Naive B cell (primary cell): ENCODE data around the gene APBB2. TPM values are rescaled to one million over a fixed set of nuclear protein-coding genes. Genes with fewer than 3 reads are reported as not detected.

Experiments
- ATAC-seq, 2 donors: fragments of 150-1000 bp; cut with Tn5 transposase; 2 replicates each; pipeline ENCODE4 v1.10.0; 2021; ENCODE audit warnings: low read depth in 2 of 2, mild to moderate bottlenecking in 2 of 2, moderate library complexity in 2 of 2
- DNase-seq: peaks from one replicate; pipeline ENCODE4 v3.0.0; 2022
- H3K27ac Mint-ChIP-seq, 6 donors: one replicate each; pipeline ENCODE4 v1.8.0; 2020 to 2022; ENCODE audit warnings: mild to moderate bottlenecking in 6 of 6, mixed read lengths in 6 of 6, moderate library complexity in 5 of 6, inconsistent platforms in 2 of 6
- H3K27me3 Mint-ChIP-seq, 3 donors: one replicate each; pipeline ENCODE4 v1.8.0; 2021 to 2022; ENCODE audit warnings: mixed read lengths in 3 of 3, mild to moderate bottlenecking in 1 of 3
- H3K36me3 Mint-ChIP-seq, 2 donors: one replicate each; pipeline ENCODE4 v1.8.0; 2020 to 2022; ENCODE audit warnings: mixed read lengths in 2 of 2, inconsistent platforms in 1 of 2, mild to moderate bottlenecking in 1 of 2
- H3K4me1 Mint-ChIP-seq, 3 donors: one replicate each; pipeline ENCODE4 v1.8.0; 2020 to 2022; ENCODE audit warnings: mixed read lengths in 3 of 3, inconsistent platforms in 1 of 3, mild to moderate bottlenecking in 1 of 3, moderate library complexity in 1 of 3
- H3K4me3 Mint-ChIP-seq, 8 donors: one replicate each; pipeline ENCODE4 v1.8.0; 2020 to 2022; ENCODE audit warnings: mild to moderate bottlenecking in 8 of 8, mixed read lengths in 8 of 8, moderate library complexity in 8 of 8, inconsistent platforms in 2 of 8
- H3K9me3 Mint-ChIP-seq, 7 donors: one replicate each; pipeline ENCODE4 v1.8.0; 2020 to 2022; ENCODE audit warnings: mixed read lengths in 7 of 7, mild to moderate bottlenecking in 5 of 7, inconsistent platforms in 2 of 7, moderate library complexity in 1 of 7
- polyA plus RNA-seq, 6 donors: library from polyadenylated mRNA; unstranded; fragments of 300-500 nt; fragmentation: Illumina TruSeq; gene quantifications; one replicate each; pipeline ENCODE4 v1.2.3, GENCODE V29; 2021; ENCODE audit warnings: low read depth in 6 of 6

The APBB2 gene
- polyA plus RNA-seq, 6 donors from 2014 or later: 8.6 to 23.5 (median 15.7) TPM

- Mint-ChIP-seq H3K36me3 (no peaks in the 10 kb centered on the region), H3K4me3 (no peak overlapping the region), H3K27me3 (peaks cover 0 to 4% (median 0%) of the 10 kb centered on the region in 3 donors), H3K4me1 (no peaks in the 10 kb centered on the region), H3K27ac (no peak overlapping the region), H3K9me3 (peaks cover 0 to 11% (median 0%) of the 10 kb centered on the region in 7 donors)
- DNase-seq: no peak
- ATAC-seq: no peak
Observed at GRCh38 chr4:41145571-41146078, 68.7 kb downstream of the APBB2 start.

DNA sequence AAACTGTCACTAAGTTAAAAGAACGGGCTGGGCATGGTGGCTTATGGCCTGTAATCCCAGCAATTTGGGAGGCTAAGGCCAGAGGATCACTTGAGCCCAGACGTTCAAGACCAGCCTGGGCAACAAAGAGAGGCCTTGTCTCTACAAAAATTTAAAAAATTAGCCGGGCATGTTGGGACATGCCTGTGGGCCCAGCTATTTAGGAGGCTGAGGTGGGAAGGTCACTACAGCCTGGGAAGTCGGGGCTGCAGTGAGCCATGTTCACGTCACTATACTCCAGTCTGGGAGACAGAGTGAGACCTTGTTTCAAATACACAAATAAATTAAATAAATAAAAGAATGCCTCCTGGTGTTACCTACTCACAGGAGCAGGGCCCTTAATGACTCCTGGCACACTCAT, 69.5 kb downstream of the APBB2 start:
- H3K4me3 Mint-ChIP-seq: peak overlapping the region in 1 of 8 donors; percentile 35
- H3K27me3 Mint-ChIP-seq: no peaks in the 10 kb centered on the region
- ATAC-seq (no peak), DNase-seq (no peak)
- H3K27ac Mint-ChIP-seq: no peak overlapping the region
- H3K4me1 Mint-ChIP-seq: no peaks in the 10 kb centered on the region
- peaks cover 0 to 10% (median 0%) of the 10 kb centered on the region in 7 donors for H3K9me3 Mint-ChIP-seq
- no peaks in the 10 kb centered on the region for H3K36me3 Mint-ChIP-seq

GRCh38 chr4:41144040-41144379, 70.3 kb downstream of the APBB2 start:
- DNase-seq: no peak
- Mint-ChIP-seq H3K4me1 (no peaks in the 10 kb centered on the region), H3K27ac (no peak overlapping the region), H3K27me3 (no peaks in the 10 kb centered on the region), H3K4me3 (no peak overlapping the region), H3K36me3 (no peaks in the 10 kb centered on the region), H3K9me3 (peaks cover 0 to 7% (median 0%) of the 10 kb centered on the region in 7 donors)
- ATAC-seq: no peak

DNA sequence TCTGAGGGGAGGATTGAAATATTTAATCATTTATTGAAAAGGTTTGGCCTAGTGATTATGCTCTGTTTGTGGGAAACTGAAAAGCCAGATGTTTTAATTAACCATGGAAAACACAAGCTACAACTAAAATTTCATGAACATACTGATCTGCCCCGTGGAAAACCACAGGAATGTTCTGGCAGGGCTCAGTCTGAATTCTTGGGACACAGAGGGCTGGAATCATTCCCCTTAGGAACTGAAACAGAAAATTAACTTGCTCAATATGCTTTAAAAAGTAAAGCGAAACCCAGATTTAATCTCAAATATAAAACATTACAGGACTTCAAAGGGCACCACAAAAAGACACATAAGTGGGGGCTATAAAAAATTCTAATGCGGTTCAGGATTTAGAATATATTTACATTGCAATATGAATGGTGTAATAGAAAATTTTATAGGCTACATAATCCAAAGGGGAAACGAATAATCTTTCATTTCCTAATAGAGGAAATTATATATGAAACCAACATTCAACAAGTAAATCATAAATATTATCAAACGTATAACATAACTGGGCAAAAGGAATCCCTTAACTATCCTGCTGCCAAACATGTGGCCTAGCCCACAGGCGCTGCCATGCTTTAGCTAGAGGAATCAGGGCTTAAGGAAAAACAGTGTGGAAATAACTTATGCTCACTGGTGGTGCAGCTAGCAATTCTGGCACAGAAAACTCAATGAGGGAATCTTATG, 70.9 kb downstream of the APBB2 start:
- H3K27me3 Mint-ChIP-seq: no peaks in the 10 kb centered on the region
- no peaks in the 10 kb centered on the region for H3K4me1 Mint-ChIP-seq
- ATAC-seq (no peak), DNase-seq (no peak)
- H3K36me3 Mint-ChIP-seq: no peaks in the 10 kb centered on the region
- no peak overlapping the region for H3K27ac Mint-ChIP-seq
- H3K4me3 Mint-ChIP-seq: no peak overlapping the region
- H3K9me3 Mint-ChIP-seq: peaks cover 0 to 6% (median 0%) of the 10 kb centered on the region in 7 donors

- no peaks in the 10 kb centered on the region for H3K36me3 Mint-ChIP-seq
- ATAC-seq (no peak), DNase-seq (no peak)
- no peaks in the 10 kb centered on the region for H3K4me1 Mint-ChIP-seq
- H3K27ac Mint-ChIP-seq: no peak overlapping the region
- peaks cover 0 to 3% (median 0%) of the 10 kb centered on the region in 7 donors for H3K9me3 Mint-ChIP-seq
- H3K27me3 Mint-ChIP-seq: no peaks in the 10 kb centered on the region
- no peak overlapping the region for H3K4me3 Mint-ChIP-seq
Observed at GRCh38 chr4:41142376-41143310, 71.7 kb downstream of the APBB2 start.

GRCh38 chr4:41141900-41142299, 72.4 kb downstream of the APBB2 start:
- no peaks in the 10 kb centered on the region for H3K4me1 Mint-ChIP-seq
- no peak for ATAC-seq
- peaks cover 0 to 3% (median 0%) of the 10 kb centered on the region in 7 donors for H3K9me3 Mint-ChIP-seq
- DNase-seq: no peak
- H3K27me3 Mint-ChIP-seq: no peaks in the 10 kb centered on the region
- peak overlapping the region in 1 of 6 donors; percentile 15 for H3K27ac Mint-ChIP-seq
- no peaks in the 10 kb centered on the region for H3K36me3 Mint-ChIP-seq
- no peak overlapping the region for H3K4me3 Mint-ChIP-seq

- ATAC-seq (no peak), DNase-seq (no peak)
- Mint-ChIP-seq H3K36me3 (no peaks in the 10 kb centered on the region), H3K4me1 (no peaks in the 10 kb centered on the region), H3K4me3 (no peak overlapping the region), H3K9me3 (peaks cover 0 to 3% (median 0%) of the 10 kb centered on the region in 7 donors), H3K27ac (no peak overlapping the region), H3K27me3 (no peaks in the 10 kb centered on the region)
Observed at GRCh38 chr4:41140410-41140809, 73.9 kb downstream of the APBB2 start.

GRCh38 chr4:41137879-41138278, 76.5 kb downstream of the APBB2 start:
- H3K36me3 Mint-ChIP-seq: no peaks in the 10 kb centered on the region
- DNase-seq (no peak), ATAC-seq (no peak)
- no peak overlapping the region for H3K4me3 Mint-ChIP-seq
- no peaks in the 10 kb centered on the region for H3K27me3 Mint-ChIP-seq
- H3K27ac Mint-ChIP-seq: no peak overlapping the region
- no peaks in the 10 kb centered on the region for H3K4me1 Mint-ChIP-seq
- H3K9me3 Mint-ChIP-seq: peaks cover 0 to 2% (median 0%) of the 10 kb centered on the region in 7 donors

DNA sequence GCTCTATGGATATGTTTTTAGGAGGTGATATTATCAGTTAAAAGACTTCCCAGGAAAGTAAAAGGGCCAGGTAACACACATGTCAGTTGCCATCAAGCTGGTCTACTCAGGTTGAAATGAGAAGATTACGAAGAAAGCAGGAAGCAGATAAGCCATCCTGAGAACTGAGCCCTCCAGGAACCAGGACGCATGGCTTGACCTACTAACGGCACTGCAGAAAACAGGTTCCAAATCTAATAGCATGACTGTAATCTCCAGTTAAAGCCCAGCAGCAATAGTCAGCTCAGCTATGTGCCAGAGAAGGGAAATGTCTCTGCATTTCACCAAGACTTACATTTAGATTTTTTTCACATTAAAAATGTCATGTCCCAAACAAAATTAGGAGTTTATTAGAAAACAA, 77.9 kb downstream of the APBB2 start:
- no peak overlapping the region for H3K27ac Mint-ChIP-seq
- no peaks in the 10 kb centered on the region for H3K36me3 Mint-ChIP-seq
- DNase-seq (no peak), ATAC-seq (no peak)
- H3K27me3 Mint-ChIP-seq: no peaks in the 10 kb centered on the region
- peaks cover 0 to 2% (median 0%) of the 10 kb centered on the region in 7 donors for H3K9me3 Mint-ChIP-seq
- H3K4me1 Mint-ChIP-seq: no peaks in the 10 kb centered on the region
- H3K4me3 Mint-ChIP-seq: no peak overlapping the region

DNA sequence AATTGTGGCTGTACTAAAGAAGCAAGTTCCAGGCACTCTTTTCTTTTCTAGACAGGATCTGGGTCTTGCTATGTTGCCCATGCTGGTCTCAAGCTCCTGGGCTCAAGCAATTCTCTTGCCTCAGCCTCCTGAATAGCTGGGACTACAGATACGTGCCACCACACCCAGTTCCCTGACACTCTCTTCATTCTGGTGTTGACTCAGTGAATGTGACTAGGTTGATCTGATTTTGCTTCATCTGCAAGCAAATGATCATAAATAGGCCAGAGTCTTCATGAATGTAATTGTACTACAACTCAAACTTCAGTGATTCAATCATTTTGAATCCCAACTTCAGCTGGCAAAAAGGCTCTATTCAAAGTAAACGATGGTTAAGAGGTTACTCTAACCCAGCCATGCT, 78.5 kb downstream of the APBB2 start:
- Mint-ChIP-seq H3K36me3 (no peaks in the 10 kb centered on the region), H3K27me3 (no peaks in the 10 kb centered on the region), H3K9me3 (peaks cover 0 to 2% (median 0%) of the 10 kb centered on the region in 7 donors), H3K27ac (no peak overlapping the region), H3K4me1 (no peaks in the 10 kb centered on the region), H3K4me3 (no peak overlapping the region)
- DNase-seq (no peak), ATAC-seq (no peak)

DNA sequence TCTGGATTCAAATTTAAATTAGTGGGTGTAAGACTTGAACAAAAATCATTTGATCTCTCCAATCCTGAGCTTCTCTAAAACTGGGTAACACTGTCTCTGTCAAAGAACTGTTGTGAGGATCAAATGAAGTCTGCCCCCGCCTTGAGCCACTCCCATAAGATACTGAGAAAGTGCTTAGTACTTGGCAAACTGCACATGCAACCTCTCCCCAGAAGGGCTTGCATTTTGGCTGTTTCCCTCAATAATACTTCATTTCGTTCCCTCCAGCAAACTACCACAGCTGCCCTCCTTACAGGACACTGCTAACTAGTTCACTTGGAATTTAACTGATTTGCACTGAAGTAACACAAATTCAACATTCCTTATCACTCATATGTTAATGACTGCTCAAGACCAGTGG, 79.8 kb downstream of the APBB2 start:
- no peaks in the 10 kb centered on the region for H3K4me1 Mint-ChIP-seq
- ATAC-seq (no peak), DNase-seq (no peak)
- no peaks in the 10 kb centered on the region for H3K36me3 Mint-ChIP-seq
- no peaks in the 10 kb centered on the region for H3K27me3 Mint-ChIP-seq
- H3K4me3 Mint-ChIP-seq: no peak overlapping the region
- no peak overlapping the region for H3K27ac Mint-ChIP-seq
- peaks cover 0 to 2% (median 0%) of the 10 kb centered on the region in 7 donors for H3K9me3 Mint-ChIP-seq

DNA sequence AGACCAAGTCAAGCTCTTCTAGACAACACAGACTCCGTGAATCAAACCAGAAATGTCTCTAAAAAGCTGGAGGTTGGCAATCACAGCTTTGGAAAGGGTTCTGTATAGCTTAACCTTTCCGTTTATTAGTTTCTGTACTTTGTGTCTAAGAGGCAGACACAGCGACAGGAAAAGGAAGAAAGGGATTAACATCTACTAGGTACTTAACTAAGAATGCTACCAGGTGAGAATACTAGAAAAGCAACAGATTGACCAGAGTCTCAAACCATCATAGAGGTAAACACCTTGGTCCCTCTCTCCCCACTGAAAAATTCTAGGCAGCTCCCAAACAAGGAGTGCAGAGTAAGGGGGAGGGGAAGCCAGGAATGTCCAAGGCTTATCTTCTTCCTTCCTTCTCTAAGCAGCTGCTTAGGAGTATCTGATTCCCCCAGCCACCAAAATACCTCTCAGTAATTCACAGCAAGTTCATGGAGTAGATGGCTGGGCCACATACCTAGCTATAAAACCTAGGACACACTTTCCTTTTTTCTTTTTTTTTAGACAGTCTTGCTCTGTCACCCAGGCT, 80.8 kb downstream of the APBB2 start:
- Mint-ChIP-seq H3K9me3 (peaks cover 0 to 4% (median 0%) of the 10 kb centered on the region in 7 donors), H3K27ac (no peak overlapping the region), H3K4me1 (no peaks in the 10 kb centered on the region), H3K36me3 (no peaks in the 10 kb centered on the region), H3K27me3 (no peaks in the 10 kb centered on the region), H3K4me3 (no peak overlapping the region)
- ATAC-seq (no peak), DNase-seq (no peak)

GRCh38 chr4:41132055-41132683, 82.2 kb downstream of the APBB2 start:
- Mint-ChIP-seq H3K36me3 (no peaks in the 10 kb centered on the region), H3K27me3 (no peaks in the 10 kb centered on the region), H3K27ac (no peak overlapping the region), H3K9me3 (peaks cover 0 to 4% (median 0%) of the 10 kb centered on the region in 7 donors), H3K4me1 (no peaks in the 10 kb centered on the region), H3K4me3 (no peak overlapping the region)
- DNase-seq (no peak), ATAC-seq (no peak)
